ENCODE results near the gene CCDC38.

- TF ChIP-seq EZH2 (IDR thresholded peaks at IDR 0.05; ENCODE audit: borderline replicate concordance, low read depth, low read length) (no peak), TEAD4 (IDR thresholded peaks at IDR 0.05; ENCODE audit: low read length) (no peak), TEAD4 (CRISPR knock-in tag; IDR thresholded peaks at IDR 0.05; ENCODE audit: borderline replicate concordance) (no peak), EGR1 (conservative IDR thresholded peaks at IDR 0.05) (no peak), HEY1 (CRISPR knock-in tag; IDR thresholded peaks at IDR 0.05; ENCODE audit: borderline replicate concordance) (no peak), CTCF (IDR thresholded peaks at IDR 0.05 in 2 of 3, conservative IDR thresholded peaks at IDR 0.05 in 1 of 3; ENCODE audit: insufficient read depth in 2 of 3, low read depth in 1 of 3, low read length in 3 of 3) (0 out of 6 replicates have a peak, but pooled peaks of 1 of the 3 experiments have one; percentile 5), ZNF449 (CRISPR knock-in tag; IDR thresholded peaks at IDR 0.05) (no peak), ZNF512 (tag; IDR thresholded peaks at IDR 0.05) (no peak), CBX5 (IDR thresholded peaks at IDR 0.05; ENCODE audit: borderline replicate concordance, low read depth) (no peak)
Measured at GRCh38 chr12:95859344-95859816, 83.0 kb downstream of the CCDC38 start.
